KG1 (cell line): ENCODE data around the gene HORMAD2.

Experiments used
- DNase-seq: peaks from one replicate; lab custom pipeline; 2025; lab: John Stamatoyannopoulos, UW

Gene HORMAD2

DNA sequence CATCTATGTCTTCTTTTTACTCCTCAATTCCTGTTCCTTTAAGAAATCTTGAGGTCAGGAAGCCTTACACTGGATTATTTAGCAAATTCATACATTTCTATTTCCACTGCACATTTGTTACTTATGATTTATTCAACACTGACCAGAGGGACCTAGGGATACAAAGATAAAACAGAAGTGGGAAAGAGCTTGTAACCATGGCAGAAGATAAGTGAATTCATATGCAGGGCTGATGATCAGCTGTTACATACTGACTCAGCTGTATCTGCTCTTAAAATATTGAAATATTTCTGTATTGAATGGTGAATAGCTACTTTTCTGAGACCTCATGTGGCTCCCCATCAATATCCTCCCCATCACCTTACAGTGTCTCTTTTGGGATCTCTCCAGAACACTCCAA lies 25.2 kb downstream of the HORMAD2 start:
- DNase-seq = no peak

DNA sequence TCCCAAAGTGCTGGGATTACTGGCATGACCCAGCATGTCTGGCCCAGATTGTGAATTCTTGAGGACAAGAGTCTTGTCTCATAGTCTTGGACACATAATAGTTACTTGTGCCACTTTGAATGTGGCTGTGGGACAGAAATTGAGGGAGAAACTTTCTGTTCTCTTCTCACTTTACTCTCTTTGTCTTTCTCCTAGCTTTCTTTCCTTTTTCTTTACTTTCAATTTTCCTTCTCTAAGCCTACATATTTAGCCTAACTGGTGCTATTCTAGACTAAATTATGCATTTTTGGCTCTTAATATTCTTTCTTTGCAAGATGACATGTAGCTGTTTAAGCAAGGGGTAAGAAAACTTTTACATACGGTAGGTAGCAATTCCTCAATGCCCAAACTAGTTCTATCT lies 33.2 kb downstream of the HORMAD2 start:
- DNase-seq = no peak

DNA sequence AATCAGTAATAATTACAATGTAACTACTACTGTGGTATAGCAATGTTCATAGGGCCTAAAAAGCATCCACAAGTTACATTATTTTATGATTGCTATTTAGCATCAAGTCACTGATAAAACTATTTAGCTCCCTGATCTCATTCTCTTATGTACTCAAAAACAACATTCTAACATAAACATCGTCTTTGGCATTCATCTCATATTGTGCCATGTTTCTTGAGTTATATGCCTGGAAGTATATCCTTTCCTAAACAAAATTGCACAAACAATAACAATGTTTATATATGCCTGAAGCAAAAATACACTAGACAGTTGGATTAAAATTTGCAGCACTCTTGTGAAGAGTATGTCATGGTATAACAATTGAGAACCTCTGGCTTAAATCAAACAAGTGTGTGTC lies 34.1 kb downstream of the HORMAD2 start:
- DNase-seq = no peak

DNA sequence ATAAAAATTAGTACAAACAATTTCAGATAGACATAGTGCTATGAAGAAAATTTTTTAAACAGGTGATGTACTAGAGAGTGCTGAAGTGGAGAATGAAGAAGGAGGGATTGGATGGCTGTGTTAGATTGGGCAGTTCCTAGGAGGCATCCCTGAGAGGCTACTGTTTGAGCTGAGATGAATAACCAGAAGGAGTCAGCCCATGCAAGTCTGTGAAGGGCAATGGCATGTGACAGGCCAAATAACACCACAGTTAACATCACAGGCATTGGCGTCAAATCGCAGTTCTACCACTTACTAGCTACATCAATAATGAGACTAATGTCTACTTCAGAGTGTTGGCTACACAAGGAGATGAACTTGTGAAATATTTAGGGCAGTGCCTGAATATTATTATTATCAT lies 35.4 kb downstream of the HORMAD2 start:
- DNase-seq = no peak

DNA sequence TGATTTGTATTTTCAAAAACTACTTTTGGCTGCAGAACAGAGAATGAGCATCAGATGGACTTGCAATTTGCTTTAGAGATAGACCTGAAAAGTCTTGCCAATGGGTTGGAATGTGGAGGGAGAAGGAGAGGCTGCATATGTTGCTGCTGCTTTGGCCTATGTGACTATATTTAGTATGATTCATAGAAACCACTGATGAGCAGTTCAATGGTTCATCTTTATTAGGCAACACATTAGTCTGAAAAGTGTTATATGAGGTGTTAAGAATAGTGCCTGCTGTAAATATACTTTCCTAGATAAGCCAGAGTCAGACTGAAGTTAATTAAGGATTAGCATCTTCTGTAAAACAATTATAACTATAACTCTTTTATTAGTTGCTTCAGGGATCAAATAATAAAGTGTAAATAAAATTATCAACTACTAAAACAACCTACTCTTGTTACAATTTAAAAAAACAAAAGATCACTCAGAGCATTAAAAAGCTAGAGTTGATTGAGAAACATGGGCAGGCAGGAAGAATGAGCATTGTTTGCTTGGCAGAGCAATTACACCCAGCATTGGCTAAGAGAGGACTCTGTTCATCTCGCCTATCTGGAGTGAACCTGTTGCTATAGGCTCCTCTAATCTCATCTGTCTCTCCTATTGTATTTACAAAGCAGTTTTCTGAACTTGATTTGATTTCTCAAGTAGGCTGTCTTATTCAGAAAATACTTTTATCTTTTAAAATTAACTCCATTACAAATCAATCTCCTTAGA lies 36.3 kb downstream of the HORMAD2 start:
- no peak for DNase-seq

DNA sequence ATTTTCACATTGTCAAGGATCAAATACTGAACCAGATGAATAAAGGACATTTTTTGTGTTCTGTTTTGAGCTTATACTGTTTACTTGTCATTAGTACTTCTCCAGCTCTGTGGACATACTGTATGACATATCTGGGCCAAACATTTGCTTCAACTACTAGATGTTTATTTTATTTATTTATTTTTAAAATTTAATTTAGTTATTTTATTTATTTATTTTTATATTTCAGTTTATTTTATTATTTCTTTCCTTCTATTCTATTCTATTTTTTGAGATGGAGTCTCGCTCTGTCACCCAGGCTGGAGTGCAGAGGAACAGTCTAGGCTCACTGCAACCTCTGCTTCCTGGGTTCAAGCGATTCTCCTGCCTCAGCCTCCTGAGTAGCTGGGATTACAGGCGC lies 37.0 kb downstream of the HORMAD2 start:
- DNase-seq = no peak

DNA sequence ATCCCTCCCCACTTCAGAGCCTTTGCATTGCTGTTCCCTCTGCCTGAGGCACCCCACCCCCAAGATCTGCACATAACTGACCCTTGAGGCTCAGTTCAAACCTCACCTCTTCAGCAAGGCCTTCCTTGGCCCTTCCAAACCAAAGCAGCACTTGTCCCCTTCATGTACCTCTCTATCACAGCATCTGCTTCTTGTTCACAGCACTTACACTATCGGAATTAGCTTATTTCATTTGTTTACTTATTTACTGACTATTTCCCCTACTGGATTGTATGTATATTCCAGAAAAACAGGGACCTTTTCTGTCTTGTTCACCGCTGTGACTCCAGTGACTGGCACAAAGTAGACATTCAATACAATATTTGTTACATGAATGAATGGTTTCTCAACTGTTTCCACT lies 38.0 kb downstream of the HORMAD2 start:
- no peak for DNase-seq

DNA sequence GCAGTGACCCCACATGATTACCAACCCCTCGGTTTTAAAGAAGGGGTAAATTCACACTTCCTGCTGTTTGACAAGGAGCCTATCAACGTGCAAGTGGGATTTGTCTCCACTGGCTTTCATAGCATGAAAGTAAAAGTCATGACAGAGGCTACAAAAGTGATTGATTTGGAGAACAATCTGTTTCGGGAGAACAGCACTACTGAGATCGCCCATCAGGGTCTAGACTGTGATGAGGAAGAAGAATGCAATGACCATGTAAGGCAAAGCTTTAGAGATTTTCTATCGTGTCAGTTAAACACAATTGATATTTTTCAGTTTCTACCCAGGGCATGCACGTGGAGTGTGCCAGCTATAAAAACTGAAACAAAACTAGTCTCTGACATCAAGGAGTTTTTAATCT lies 41.7 kb downstream of the HORMAD2 start:
- no peak for DNase-seq

DNA sequence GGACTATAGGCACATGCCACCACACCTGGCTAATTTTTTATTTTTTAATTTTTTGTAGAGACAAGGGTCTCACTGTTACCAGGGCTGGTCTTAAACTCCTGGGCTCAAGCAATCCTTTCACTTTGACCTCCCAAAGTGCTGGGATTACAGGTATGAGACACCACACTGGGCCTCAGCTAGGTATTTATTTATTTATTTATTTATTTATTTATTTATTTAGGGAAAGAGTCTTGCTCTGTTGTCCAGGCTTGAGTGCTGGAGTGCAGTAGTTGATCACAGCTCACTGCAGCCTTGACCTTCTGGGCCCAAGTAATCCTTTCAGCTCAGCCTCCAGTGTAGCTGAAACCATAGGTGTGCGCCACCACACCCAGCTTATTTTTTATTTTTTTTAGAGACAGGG lies 43.2 kb downstream of the HORMAD2 start:
- DNase-seq = no peak

DNA sequence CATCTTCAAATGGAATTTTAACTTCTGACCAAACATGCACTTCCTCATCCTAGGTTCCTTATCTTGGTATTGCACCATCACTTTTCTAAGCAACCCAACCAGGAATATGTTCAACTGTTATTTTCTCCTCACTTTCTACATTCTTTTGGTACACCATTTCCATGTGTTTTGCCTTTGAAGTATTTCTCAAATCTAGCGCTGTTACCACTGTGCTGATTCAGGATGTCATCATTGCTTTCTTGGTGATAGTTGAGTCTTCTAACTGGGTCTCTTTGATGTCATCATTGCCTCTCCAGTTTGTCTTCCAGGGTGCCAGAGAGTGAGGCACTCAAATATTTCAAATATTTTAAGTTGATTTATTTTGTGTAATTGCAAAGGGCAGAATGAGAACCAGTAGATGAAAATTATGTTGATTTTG lies 47.5 kb downstream of the HORMAD2 start:
- DNase-seq = no peak

DNA sequence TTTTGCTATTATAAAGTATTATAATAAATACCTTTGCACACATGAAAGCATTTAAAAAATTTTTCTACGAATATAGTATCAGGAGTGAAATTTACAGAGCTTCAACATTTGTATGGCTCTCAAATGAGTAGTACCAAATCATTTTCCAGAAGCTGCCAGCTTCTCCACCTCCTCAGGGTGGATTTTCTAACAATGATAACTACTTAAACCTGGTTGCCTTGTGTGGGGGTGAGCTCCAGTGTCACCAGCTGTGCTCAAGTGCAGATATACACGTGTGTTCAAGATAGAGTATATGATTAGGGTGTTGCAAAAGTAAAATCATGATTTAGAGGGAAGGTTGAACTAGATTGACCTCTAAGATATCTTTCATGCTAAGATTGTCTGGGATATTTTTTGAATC lies 48.2 kb downstream of the HORMAD2 start:
- DNase-seq = no peak

DNA sequence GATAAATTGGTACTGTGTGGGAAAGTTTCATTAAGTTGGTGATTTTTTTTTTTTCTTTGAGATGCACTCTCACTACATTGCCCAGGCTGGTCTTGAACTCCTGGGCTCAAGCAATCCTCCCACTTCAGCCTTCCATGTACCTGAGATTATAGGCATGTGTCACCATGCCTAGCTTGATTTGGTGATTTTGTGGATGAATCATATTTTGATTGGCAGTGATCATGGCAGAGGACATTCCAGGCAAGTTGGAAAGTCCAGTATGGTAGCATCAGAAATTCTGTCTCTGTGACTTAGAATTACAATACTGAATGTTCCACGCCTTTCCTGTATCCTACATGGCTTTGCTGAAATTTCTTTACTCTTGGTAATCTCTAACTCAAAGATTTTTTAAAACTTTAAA lies 49.4 kb downstream of the HORMAD2 start:
- no peak for DNase-seq

DNA sequence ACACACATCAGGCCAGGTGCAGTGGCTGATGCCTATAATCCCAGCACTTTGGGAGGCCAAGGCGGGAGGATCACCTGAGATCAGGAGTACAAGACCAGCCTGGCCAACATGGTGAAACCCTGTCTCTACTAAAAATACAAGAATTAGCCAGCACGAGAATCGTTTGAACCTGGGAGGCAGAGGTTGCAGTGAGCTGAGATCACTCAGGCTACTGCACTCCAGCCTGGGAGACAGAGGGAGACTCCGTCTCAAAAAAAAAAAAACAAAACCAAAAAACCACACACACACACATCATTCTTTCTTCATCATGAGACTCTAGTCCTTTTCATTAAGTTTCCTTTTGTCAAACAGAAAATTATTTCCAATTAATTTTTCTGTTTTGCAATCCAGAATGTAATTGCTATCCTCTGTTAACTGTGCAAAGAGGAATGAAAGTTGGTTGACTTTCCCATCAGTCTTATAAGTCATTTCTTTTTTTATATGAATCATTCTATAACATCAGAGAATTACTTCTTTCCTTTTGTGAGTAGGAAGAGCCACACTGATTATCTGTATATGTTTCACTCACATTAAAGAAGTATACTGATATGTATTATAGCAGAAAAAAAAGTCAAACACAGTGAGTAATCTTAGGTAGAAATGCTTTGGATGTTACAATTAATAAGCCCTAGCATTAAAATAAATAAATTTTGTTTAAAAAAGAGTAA lies 52.2 kb downstream of the HORMAD2 start:
- no peak for DNase-seq

DNA sequence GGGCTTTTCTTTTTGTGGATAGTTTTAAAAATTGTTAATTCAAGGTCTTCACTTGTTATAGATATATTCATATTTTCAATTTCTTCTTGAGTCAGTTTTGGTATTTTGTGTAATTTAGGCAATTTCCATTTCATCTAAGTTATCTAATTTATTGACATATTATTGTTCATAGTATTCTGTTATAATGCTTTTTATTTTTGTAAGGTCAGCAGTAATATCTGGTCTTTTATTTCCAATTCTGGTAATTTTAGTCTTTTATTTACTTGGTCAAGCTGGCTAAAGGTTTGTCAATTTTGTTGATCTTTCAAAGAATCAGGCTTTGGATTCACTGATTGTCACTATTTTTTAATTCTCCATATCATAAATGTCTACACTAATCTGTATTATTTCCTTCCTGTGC lies 60.1 kb downstream of the HORMAD2 start:
- DNase-seq = no peak

DNA sequence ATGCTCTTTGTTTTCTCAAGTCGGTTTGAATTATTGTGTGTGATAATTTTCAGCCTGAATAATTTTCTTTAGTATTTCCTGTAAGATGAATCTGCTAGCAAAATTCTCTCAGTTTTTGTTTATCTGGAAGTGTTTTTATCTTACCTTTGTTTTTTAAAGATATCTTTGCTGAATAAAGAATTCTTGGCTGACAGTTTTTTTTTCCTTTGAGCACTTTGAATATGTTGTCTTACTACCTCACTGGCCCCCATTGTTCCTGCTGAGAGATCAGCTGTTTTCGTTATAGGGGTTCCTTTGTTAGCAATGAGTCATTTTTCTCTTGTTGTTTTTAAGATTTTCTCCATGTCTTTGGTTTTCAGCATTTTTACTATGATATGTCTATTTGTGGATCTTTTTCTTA lies 63.0 kb downstream of the HORMAD2 start:
- no peak for DNase-seq

DNA sequence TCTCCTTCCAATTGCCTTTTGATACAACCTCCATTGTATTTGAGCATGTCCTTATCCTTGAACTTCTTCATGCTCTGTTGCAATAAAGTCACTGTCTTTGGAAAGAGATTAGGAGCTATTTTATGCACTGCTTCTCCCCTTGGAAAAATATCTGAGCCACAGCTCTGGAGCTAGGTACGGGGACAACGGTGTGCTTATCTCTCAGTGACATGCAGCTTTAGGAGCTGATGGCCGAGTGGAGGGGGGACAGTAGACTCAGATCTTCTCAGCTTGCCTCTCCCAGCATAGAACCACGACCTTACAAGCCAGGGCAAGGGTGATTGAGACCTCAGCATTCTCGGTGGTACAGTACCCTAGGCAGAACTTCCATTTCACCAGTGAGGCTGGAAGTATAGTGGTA lies 64.1 kb downstream of the HORMAD2 start:
- DNase-seq = no peak

DNA sequence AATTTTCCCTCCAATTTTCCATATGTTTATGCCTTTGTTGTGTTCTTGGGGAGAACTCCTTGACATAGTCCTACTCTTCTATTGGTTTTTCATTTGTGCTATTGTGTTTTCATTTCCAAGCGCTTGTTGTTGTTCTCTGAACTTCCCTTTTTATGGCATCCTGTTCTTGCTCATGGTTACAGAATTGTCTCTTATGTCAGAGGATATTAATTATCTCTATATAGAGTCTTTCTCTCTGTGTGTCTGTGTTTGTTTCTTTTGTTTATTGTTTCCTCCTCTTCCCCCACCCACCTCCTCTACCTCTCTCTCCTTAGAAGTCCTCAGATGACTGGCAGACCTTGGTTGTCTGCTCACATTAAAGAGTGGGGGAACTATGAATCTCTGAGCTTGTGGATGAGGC lies 69.9 kb downstream of the HORMAD2 start:
- DNase-seq = no peak

DNA sequence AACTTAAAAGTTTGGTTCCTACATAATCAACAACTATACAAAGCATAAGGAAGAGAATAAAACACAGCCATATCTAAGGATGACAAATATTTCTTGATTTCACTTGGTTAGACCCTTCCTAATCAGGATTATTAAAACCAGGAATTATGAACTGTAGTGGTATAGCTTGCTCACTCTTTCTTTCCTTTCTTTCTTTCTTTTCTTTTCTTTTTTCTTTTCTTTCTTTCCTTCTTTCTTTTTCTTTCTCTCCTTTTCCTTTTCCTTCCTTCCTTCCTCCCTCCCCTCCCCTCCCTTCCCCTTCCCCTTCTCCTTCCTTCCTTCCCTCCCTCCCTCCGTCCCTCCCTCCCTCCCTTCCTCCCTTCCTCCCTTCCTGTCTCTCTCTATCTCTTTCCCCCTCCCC lies 78.0 kb downstream of the HORMAD2 start:
- DNase-seq = no peak

DNA sequence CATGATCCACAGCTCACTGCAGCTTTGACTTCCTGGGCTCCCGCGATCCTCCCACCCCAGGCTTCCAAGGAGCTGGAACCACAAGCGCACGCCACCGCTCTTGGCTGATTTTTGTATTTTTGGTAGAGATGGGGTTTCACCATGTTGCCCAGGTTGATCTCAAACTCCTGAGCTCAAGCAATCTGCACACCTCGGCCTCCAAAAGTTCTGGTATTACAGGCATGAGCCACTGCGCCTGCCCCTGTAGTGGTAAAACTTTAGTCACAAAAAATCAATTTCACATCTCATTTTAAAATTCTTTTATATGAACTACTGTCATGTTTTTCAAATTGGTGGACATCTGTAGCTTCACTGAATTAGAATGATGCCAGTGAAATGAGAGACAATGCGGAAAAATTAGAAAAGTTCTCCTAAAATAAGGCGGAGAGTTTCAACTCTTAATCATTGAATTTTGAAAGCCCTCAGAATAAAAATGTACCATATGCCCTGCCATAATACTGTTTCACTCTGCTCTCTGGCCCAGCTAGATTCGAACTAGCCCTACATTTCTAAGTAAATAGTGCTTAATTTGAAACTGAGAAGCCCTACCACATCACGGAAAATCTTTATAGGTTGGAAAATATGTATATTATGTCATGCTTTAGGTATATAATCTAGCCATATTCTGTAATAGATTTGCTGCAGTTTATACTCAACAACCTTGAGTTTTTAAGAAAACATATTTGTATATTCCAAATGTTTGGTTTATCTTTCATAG lies 78.7 kb downstream of the HORMAD2 start:
- DNase-seq = no peak

DNA sequence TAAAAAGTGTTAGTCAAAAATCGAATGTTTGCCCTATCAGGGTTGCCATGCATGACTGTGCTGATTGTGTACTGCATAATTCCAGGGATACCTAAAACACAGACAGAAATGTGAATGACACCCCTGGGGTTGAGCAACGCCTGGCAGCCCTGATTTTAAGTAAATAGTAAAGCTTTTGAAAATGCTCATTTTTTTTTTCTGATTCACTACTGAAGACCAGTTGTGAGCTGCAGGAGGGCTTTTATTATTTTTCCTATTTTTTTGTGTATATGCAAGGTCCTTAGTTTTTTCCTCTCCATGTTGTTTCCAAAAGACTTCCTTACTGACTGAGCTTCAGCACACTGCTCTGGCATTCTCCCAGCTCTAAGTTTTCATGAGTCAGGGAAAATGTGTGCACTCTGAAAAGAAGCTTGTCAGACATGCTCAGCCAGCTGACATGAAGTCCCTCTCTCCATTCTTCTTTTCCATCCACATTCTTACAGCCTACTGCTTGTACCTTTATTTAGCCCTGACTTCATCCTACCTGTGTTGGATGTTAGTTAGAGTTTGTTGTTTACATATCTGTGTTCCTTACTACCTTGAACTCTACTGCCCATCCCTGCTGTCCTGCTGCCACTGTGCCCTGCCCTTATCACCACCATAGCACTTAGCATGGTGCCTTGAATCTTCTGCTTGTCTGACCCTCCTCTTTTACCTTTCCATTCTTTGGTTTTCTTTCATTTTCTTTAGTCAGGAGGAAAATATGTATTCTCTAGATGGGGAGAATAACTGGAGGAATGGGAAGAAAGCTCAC lies 79.5 kb downstream of the HORMAD2 start:
- DNase-seq = no peak

DNA sequence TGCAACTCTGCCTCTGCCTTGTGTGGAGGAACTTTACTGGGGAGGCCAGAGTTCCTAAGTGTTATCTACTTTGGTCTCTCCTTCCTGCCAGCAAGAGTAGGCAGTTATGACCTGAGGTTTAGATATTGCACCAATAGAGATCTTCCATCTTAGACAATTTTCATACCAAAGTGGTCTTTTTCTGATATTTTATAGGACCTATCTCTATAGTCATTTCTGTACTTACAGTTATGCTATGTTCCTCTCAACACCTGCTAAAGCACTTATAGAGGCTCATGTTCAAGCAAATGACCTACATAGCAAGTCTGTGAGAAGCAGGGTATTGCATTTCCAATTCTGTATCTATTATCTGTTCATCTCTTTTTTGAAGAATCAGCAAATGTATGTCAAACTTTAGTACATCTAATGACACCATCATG lies 80.8 kb downstream of the HORMAD2 start:
- DNase-seq = peak; percentile 39

DNA sequence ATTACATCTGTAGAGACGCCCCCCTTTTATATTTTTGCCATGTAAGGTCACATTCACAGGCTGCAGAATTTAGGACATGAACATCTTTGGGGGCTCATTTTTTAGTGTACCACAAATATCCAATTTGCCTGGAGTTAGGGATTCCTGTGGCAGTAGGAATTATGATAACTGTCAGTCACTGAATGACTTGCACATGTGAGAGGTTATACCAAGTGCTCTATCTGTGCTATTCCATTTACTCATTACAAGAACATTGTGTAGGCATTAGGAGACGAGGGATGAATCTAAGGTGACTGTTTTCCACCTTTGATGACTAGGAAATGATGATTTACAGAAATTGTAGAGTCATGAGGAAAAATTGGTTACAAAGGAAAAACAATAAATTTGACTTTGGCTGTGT lies 87.0 kb downstream of the HORMAD2 start:
- DNase-seq = no peak
